Measurements from ENCODE around the gene BRINP2. TPM values are rescaled to one million over a fixed set of nuclear protein-coding genes. Genes with fewer than 3 reads are reported as not detected.

BRINP2 gene
- total and polyA plus RNA-seq, 4 donors: 0.05 to 0.75 (median 0.36) TPM

GRCh38 chr1:177227978-177228692, 57.4 kb downstream of the BRINP2 start:
- Histone ChIP-seq H3K9me3 (ENCODE audit: control insufficient read depth in 4 of 4, low read length in 3 of 4) (no peaks in the 10 kb centered on the region), H3K36me3 (ENCODE audit: control insufficient read depth in 4 of 4, insufficient read depth in 3 of 4, low read depth in 1 of 4, low read length in 3 of 4) (no peaks in the 10 kb centered on the region), H3K27ac (ENCODE audit: low read depth in 1 of 2, low read length in 2 of 2) (no peak overlapping the region), H3K4me1 (ENCODE audit: control insufficient read depth in 4 of 4, insufficient read depth in 4 of 4, low read length in 3 of 4) (no peaks in the 10 kb centered on the region), H3K27me3 (ENCODE audit: control insufficient read depth in 4 of 4, insufficient read depth in 4 of 4, low read length in 3 of 4) (no peaks in the 10 kb centered on the region), H3K4me3 (ENCODE audit: low read depth in 1 of 3, low read length in 3 of 3) (no peak overlapping the region), H3K9ac (ENCODE audit: low read depth in 1 of 2, low read length in 2 of 2) (no peak overlapping the region)
- WGBS: 81% methylated on average over 8 of the region's 8 CpGs
- no peak for DNase-seq (ENCODE audit: low spot score)
- TF ChIP-seq GABPA (IDR thresholded peaks at IDR 0.05 in 1 of 2, conservative IDR thresholded peaks at IDR 0.05 in 1 of 2): no peak
- TF ChIP-seq TAF1 (conservative IDR thresholded peaks at IDR 0.05): no peak
- TF ChIP-seq MAX (IDR thresholded peaks at IDR 0.05): no peak
- TF ChIP-seq HNF4G (IDR thresholded peaks at IDR 0.05): no peak

DNA sequence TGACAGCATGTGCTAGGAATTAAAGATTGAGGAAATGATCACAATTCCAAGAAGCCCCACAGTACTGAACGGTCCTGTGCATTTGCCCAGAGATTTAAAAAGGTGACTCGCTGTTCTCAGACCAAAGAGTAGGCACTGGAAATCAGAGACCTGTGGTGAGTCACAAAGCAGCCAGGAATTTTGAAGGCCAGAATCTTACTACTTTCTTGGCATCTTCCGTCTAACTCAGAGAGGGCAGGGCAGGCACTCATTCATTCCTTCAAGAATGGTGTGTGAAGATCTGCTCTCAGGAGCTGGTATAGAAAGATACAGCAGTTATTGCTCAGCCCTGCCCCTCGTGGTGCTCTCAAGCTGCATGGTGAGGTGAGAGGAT, 57.9 kb downstream of the BRINP2 start:
- Histone ChIP-seq H3K9me3 (ENCODE audit: control insufficient read depth in 4 of 4, low read length in 3 of 4) (no peaks in the 10 kb centered on the region), H3K4me3 (ENCODE audit: low read depth in 1 of 3, low read length in 3 of 3) (no peak overlapping the region), H3K9ac (ENCODE audit: low read depth in 1 of 2, low read length in 2 of 2) (no peak overlapping the region), H3K36me3 (ENCODE audit: control insufficient read depth in 4 of 4, insufficient read depth in 3 of 4, low read depth in 1 of 4, low read length in 3 of 4) (no peaks in the 10 kb centered on the region), H3K4me1 (ENCODE audit: control insufficient read depth in 4 of 4, insufficient read depth in 4 of 4, low read length in 3 of 4) (no peaks in the 10 kb centered on the region), H3K27me3 (ENCODE audit: control insufficient read depth in 4 of 4, insufficient read depth in 4 of 4, low read length in 3 of 4) (no peaks in the 10 kb centered on the region), H3K27ac (ENCODE audit: low read depth in 1 of 2, low read length in 2 of 2) (no peak overlapping the region)
- 78% methylated on average over 4 of the region's 4 CpGs for WGBS
- TF ChIP-seq SP1 (IDR thresholded peaks at IDR 0.05): no peak
- TF ChIP-seq CTCF (IDR thresholded peaks at IDR 0.05; ENCODE audit: low read depth, low read length, missing input control): no peak
- TF ChIP-seq EGR1 (IDR thresholded peaks at IDR 0.05; ENCODE audit: low read depth in 2 of 2): no peak
- no peak for TF ChIP-seq HNF4A (conservative IDR thresholded peaks at IDR 0.05)
- TF ChIP-seq YY1 (IDR thresholded peaks at IDR 0.05): no peak
- TF ChIP-seq HNF4G (IDR thresholded peaks at IDR 0.05): no peak
- TF ChIP-seq RXRA (IDR thresholded peaks at IDR 0.05): no peak
- TF ChIP-seq FOXA2 (IDR thresholded peaks at IDR 0.05): no peak
- no peak for TF ChIP-seq TAF1 (conservative IDR thresholded peaks at IDR 0.05)
- TF ChIP-seq FOXA1 (IDR thresholded peaks at IDR 0.05): no peak
- TF ChIP-seq RAD21 (IDR thresholded peaks at IDR 0.05): no peak
- TF ChIP-seq, protein P1, sequence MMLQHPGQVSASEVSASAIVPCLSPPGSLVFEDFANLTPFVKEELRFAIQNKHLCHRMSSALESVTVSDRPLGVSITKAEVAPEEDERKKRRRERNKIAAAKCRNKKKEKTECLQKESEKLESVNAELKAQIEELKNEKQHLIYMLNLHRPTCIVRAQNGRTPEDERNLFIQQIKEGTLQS (IDR thresholded peaks at IDR 0.05): no peak
- TF ChIP-seq, protein P2, sequence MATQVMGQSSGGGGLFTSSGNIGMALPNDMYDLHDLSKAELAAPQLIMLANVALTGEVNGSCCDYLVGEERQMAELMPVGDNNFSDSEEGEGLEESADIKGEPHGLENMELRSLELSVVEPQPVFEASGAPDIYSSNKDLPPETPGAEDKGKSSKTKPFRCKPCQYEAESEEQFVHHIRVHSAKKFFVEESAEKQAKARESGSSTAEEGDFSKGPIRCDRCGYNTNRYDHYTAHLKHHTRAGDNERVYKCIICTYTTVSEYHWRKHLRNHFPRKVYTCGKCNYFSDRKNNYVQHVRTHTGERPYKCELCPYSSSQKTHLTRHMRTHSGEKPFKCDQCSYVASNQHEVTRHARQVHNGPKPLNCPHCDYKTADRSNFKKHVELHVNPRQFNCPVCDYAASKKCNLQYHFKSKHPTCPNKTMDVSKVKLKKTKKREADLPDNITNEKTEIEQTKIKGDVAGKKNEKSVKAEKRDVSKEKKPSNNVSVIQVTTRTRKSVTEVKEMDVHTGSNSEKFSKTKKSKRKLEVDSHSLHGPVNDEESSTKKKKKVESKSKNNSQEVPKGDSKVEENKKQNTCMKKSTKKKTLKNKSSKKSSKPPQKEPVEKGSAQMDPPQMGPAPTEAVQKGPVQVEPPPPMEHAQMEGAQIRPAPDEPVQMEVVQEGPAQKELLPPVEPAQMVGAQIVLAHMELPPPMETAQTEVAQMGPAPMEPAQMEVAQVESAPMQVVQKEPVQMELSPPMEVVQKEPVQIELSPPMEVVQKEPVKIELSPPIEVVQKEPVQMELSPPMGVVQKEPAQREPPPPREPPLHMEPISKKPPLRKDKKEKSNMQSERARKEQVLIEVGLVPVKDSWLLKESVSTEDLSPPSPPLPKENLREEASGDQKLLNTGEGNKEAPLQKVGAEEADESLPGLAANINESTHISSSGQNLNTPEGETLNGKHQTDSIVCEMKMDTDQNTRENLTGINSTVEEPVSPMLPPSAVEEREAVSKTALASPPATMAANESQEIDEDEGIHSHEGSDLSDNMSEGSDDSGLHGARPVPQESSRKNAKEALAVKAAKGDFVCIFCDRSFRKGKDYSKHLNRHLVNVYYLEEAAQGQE (IDR thresholded peaks at IDR 0.05): no peak
- no peak for TF ChIP-seq NR2F2 (IDR thresholded peaks at IDR 0.05)
- no peak for TF ChIP-seq ZBTB33 (IDR thresholded peaks at IDR 0.05)
- TF ChIP-seq MAX (IDR thresholded peaks at IDR 0.05): no peak
- TF ChIP-seq GABPA (IDR thresholded peaks at IDR 0.05 in 1 of 2, conservative IDR thresholded peaks at IDR 0.05 in 1 of 2): no peak
- DNase-seq (ENCODE audit: low spot score): no peak
